Keratinocyte (primary cell): ENCODE measurements around the gene LEMD1.

Source experiments
- CTCF ChIP-seq, 3 experiments: IDR thresholded peaks in 1 of 3; conservative IDR thresholded peaks in 1 of 3; optimal IDR thresholded peaks in 1 of 3; 2 replicates in 2 of 3; 3 replicates in 1 of 3; pipeline versions ENCODE3 to v1.5.1; 2011; ENCODE audit warnings: low read length in 3 of 3, mild to moderate bottlenecking in 3 of 3, moderate library complexity in 2 of 3, control low read depth in 1 of 3, inconsistent platforms in 1 of 3; ENCODE audit not compliant: insufficient read depth in 2 of 3; ENCODE audit errors: extremely low read depth in 1 of 3
- EZH2 ChIP-seq: IDR thresholded peaks from one replicate; pipeline ENCODE4 v1.6.1; 2012; ENCODE audit warnings: inconsistent platforms, mild to moderate bottlenecking, low read length, moderate library complexity

- TF ChIP-seq CTCF (optimal IDR thresholded peaks at IDR 0.05 in 1 of 3, IDR thresholded peaks at IDR 0.05 in 1 of 3, conservative IDR thresholded peaks at IDR 0.05 in 1 of 3; ENCODE audit: extremely low read depth in 1 of 3, insufficient read depth in 2 of 3, low read length in 3 of 3) (no peak), EZH2 (no peak)
Measured at GRCh38 chr1:205380882-205381281, 41.0 kb downstream of the LEMD1 start.
